Measurements from ENCODE around the gene GALNTL6. TPM values are rescaled to one million over a fixed set of nuclear protein-coding genes. Genes with fewer than 3 reads are reported as not detected.

The GALNTL6 gene
- total RNA-seq, 1 donor from 2014 or later = 0.13 TPM

DNA sequence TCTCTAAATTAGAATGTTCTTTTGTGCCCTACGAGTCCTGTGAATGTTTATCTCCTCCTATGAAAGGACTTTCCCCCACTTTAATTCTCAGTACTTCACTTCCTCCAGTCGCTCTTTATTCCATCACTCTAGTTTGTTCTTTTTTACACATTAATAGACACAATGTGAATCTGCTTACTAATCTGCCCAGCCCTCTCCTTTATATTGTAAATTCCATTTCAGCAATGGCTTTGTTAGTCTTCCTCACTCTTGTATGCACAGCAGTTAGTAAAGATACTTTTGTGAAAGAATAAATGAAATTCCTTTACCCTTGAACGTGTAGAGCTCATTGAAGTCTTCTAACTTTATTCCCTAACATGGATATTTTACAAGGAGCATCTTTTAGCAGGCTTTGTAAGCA lies 255.3 kb downstream of the GALNTL6 start:
- TF ChIP-seq, protein P1, sequence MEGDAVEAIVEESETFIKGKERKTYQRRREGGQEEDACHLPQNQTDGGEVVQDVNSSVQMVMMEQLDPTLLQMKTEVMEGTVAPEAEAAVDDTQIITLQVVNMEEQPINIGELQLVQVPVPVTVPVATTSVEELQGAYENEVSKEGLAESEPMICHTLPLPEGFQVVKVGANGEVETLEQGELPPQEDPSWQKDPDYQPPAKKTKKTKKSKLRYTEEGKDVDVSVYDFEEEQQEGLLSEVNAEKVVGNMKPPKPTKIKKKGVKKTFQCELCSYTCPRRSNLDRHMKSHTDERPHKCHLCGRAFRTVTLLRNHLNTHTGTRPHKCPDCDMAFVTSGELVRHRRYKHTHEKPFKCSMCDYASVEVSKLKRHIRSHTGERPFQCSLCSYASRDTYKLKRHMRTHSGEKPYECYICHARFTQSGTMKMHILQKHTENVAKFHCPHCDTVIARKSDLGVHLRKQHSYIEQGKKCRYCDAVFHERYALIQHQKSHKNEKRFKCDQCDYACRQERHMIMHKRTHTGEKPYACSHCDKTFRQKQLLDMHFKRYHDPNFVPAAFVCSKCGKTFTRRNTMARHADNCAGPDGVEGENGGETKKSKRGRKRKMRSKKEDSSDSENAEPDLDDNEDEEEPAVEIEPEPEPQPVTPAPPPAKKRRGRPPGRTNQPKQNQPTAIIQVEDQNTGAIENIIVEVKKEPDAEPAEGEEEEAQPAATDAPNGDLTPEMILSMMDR (IDR thresholded peaks at IDR 0.05; ENCODE audit: insufficient read depth, low read length, poor library complexity, severe bottlenecking) = no peak

DNA sequence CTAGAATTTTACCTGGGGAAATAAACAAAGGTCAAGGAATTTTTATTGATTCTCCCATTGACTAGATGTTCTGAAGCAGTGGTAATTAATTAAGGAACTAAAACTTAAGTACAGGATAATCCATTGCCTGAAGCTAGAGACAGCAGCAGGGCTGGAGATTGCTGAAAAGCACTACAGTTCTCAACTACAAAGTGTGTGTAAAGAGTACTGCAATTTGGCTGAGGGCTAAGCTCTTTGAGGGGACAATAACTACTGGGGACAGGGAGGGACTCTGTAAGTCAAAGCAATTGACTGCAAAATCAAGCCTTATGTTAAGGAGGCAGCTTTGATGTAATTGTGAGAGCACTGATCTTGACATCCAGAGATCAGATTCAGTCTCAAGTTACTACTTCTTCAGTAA lies 260.4 kb downstream of the GALNTL6 start:
- TF ChIP-seq, protein P1 (IDR thresholded peaks at IDR 0.05; ENCODE audit: insufficient read depth, low read length, poor library complexity, severe bottlenecking) = no peak
- DNase-seq (ENCODE audit: low read depth) = no peak
- H3K4me3 ChIP-seq (ENCODE audit: low read depth, low read length) = no peak overlapping the region
- H3K27me3 ChIP-seq (ENCODE audit: control insufficient read depth, insufficient read depth, low read length) = no peaks in the 10 kb centered on the region
- no peaks in the 10 kb centered on the region for H3K36me3 ChIP-seq (ENCODE audit: control insufficient read depth, insufficient read depth, low read length)

More for the DNA sequence above, 255.3 kb downstream of the GALNTL6 start:
- no peak for DNase-seq (ENCODE audit: low read depth)
- no peak overlapping the region for H3K4me3 ChIP-seq (ENCODE audit: low read depth, low read length)
- no peaks in the 10 kb centered on the region for H3K27me3 ChIP-seq (ENCODE audit: control insufficient read depth, insufficient read depth, low read length)
- no peaks in the 10 kb centered on the region for H3K36me3 ChIP-seq (ENCODE audit: control insufficient read depth, insufficient read depth, low read length)

DNA sequence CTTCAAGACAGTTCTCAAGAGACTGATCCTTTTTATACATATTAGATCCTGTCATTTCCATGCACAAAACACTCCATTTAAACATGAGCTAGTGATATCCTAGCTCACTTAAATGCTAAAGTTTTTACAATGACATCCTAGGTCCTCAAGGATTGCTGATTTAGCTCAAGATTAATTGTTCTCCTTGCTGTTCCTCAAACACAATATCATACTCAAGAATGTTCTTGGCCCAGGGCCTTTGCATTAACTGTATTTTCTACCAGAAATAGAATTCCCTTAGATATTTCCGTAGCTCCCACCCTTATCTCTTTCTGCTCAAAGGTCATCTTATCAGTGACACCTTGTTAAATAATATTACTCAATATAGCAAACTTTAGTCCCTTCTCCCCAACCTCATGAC lies 270.1 kb downstream of the GALNTL6 start:
- Histone ChIP-seq H3K36me3 (ENCODE audit: control insufficient read depth, insufficient read depth, low read length) (no peaks in the 10 kb centered on the region), H3K27me3 (ENCODE audit: control insufficient read depth, insufficient read depth, low read length) (no peaks in the 10 kb centered on the region), H3K4me3 (ENCODE audit: low read depth, low read length) (no peak overlapping the region)
- DNase-seq (ENCODE audit: low read depth) = no peak
- TF ChIP-seq, protein P1 (IDR thresholded peaks at IDR 0.05; ENCODE audit: insufficient read depth, low read length, poor library complexity, severe bottlenecking) = no peak

DNA sequence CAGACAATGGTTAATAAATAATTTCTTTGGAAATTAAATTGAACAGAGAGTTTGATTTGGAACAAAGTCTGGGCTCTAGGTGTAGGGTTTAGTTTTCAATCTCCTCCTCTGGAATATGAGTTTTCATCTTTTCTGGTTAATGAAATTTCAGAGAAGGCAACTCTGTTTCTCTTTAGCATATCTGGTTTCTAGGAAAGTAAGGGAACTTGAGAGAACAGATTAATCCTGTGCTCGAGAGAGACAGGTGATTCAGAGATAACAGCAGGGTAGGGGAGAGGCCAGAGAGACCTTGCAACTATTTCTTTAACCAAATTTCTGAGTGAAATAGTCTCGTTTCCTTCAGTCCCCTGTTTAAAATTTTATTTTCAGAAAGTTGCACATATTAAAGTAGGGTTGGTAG lies 275.4 kb downstream of the GALNTL6 start:
- Histone ChIP-seq H3K4me3 (ENCODE audit: low read depth, low read length) (no peak overlapping the region), H3K36me3 (ENCODE audit: control insufficient read depth, insufficient read depth, low read length) (no peaks in the 10 kb centered on the region), H3K27me3 (ENCODE audit: control insufficient read depth, insufficient read depth, low read length) (no peaks in the 10 kb centered on the region)
- no peak for DNase-seq (ENCODE audit: low read depth)
- TF ChIP-seq, protein P1 (IDR thresholded peaks at IDR 0.05; ENCODE audit: insufficient read depth, low read length, poor library complexity, severe bottlenecking) = no peak

DNA sequence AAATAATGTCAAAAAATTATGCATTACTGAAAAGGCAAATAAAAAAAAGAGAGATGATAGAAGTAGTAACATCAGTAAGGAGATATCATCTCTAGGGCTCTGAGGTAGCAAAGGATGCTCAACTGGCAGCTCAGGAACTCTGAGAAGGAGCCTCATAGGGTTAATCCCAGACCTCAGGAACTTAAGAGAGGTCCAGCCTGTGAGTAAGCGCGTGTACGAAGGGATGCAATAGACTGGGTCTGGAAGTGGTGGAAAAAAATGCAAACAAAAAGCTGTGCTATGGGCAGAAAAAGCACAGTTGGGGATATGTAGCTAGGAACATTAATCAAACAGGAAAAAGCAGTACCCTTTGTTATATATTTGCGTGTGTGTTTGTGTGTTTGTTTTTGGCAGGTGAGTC lies 282.0 kb downstream of the GALNTL6 start:
- DNase-seq (ENCODE audit: low read depth) = no peak
- Histone ChIP-seq H3K36me3 (ENCODE audit: control insufficient read depth, insufficient read depth, low read length) (no peaks in the 10 kb centered on the region), H3K4me3 (ENCODE audit: low read depth, low read length) (no peak overlapping the region), H3K27me3 (ENCODE audit: control insufficient read depth, insufficient read depth, low read length) (no peaks in the 10 kb centered on the region)
- TF ChIP-seq, protein P1 (IDR thresholded peaks at IDR 0.05; ENCODE audit: insufficient read depth, low read length, poor library complexity, severe bottlenecking) = no peak

DNA sequence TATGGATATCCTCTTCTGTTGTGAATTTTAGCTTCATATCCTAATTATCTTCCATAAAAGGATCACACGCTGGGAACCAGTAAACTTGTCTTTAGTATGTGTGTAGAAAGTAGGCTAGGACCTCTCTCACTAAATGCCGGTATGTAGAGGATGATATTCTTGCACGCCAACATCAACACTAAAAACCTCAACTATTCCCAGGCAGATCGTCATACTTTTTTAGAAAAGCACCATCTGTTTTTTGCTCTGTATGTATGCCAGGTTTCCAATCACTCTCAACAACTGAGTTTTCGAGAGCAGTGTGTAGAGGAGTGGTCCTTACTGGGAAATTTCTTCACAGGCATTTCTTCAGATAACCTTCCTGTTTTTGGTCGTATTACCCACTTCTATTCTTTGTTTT lies 283.6 kb downstream of the GALNTL6 start:
- DNase-seq (ENCODE audit: low read depth) = no peak
- TF ChIP-seq, protein P1 (IDR thresholded peaks at IDR 0.05; ENCODE audit: insufficient read depth, low read length, poor library complexity, severe bottlenecking) = no peak

More for the DNA sequence above, 283.6 kb downstream of the GALNTL6 start:
- Histone ChIP-seq H3K4me3 (ENCODE audit: low read depth, low read length) (no peak overlapping the region), H3K27me3 (ENCODE audit: control insufficient read depth, insufficient read depth, low read length) (no peaks in the 10 kb centered on the region), H3K36me3 (ENCODE audit: control insufficient read depth, insufficient read depth, low read length) (no peaks in the 10 kb centered on the region)

All from kidney epithelial cell (primary cell).